ENCODE data around the gene CEP89.

CEP89 gene

DNA sequence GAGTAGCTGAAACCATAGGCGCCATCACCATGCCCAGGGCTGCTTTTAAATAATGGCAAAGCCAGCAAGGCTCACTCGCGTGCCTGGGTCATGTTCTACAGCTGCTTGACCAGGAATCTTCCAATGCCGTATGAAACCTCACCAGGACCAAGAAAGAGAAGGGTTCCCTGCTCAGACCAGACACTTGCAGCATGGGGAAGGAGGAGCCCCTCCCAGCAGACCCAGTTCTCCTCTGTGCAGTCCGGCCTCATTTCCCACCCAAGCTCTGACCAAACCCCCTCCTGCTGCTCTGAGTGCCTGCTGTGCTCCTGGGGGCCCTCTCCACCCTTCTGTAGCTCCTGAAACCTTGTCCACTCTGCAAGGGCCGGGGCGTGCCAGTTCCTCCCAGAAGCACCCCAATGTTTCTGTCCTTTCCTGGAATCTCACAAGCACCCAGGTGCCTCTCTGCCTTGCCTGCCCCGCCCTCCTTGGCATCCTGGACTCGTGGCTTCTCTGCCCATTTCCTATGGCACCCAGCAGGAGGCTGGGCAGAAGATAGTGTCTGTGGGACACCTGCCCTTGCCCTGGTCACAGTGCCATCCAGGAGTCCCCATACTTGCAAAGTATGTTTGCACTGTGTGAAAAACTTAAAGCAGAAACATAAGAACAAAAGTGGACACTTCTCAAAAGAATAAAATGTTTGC is 95.4 kb downstream of the CEP89 start:
- no peak for TF ChIP-seq CTCF (IDR thresholded peaks at IDR 0.05; ENCODE audit: control insufficient read depth, extremely low read depth, insufficient read depth)
- no peak overlapping the region for H3K4me3 ChIP-seq (ENCODE audit: low read depth, low read length)
- DNase-seq (ENCODE audit: low read depth): no peak

- no peak for DNase-seq (ENCODE audit: low read depth)
- no peak for TF ChIP-seq CTCF (IDR thresholded peaks at IDR 0.05; ENCODE audit: control insufficient read depth, extremely low read depth, insufficient read depth)
Observed at GRCh38 chr19:32875428-32875827, 96.3 kb downstream of the CEP89 start.

GRCh38 chr19:32874605-32875004 is 97.2 kb downstream of the CEP89 start:
- H3K4me3 ChIP-seq (ENCODE audit: low read depth, low read length): no peak overlapping the region
- no peak for TF ChIP-seq CTCF (IDR thresholded peaks at IDR 0.05; ENCODE audit: control insufficient read depth, extremely low read depth, insufficient read depth)
- no peak for DNase-seq (ENCODE audit: low read depth)

More at GRCh38 chr19:32875428-32875827, 96.3 kb downstream of the CEP89 start:
- H3K4me3 ChIP-seq (ENCODE audit: low read depth, low read length): no peak overlapping the region

GRCh38 chr19:32873247-32873959 is 98.4 kb downstream of the CEP89 start:
- no peak for TF ChIP-seq CTCF (IDR thresholded peaks at IDR 0.05; ENCODE audit: control insufficient read depth, extremely low read depth, insufficient read depth)
- DNase-seq (ENCODE audit: low read depth): no peak
- H3K4me3 ChIP-seq (ENCODE audit: low read depth, low read length): no peak overlapping the region

DNA sequence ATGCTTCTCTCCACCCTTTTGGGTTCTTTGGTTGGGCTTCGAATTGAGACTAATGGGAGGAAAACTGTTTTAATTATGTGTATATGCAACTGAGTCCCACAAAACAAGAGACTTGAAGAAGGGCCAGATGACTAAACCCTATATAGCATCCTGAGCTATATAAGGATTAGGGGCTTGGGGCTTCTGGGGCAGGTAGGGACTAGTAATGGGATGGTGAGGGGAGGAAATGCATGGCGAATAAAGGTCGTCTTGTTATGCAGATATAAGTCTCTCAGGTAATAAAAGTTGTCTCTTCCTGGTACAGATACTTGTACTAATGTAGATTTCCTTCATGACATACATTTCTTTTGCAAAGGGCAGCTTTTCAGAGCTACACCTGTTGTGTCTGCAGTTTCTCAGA is 99.4 kb downstream of the CEP89 start:
- H3K4me3 ChIP-seq (ENCODE audit: low read depth, low read length): no peak overlapping the region

DNA sequence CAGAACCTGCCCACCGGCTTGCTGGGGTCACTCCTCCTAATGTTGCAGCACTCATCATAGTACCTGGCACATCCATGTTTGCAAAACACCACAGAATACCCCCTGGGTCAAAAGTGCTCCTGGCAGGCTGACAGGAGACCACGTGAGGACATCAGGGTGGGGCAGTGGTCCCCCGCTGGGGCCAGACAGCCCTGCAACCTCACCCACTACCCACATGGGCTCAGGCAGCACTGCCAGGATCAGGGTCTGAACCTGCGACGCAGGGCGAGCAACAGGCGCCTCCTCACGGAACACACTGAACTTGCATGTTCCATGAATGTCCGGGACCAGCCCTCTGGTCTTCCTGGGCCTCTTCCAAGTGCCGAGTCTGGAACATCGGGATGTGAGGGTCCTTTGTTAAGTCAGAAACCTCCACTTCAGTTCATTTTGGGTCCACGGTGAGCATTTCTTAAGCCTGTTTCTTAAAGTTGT is 100.7 kb downstream of the CEP89 start:
- no peak for DNase-seq (ENCODE audit: low read depth)
- no peak overlapping the region for H3K4me3 ChIP-seq (ENCODE audit: low read depth, low read length)
- TF ChIP-seq CTCF (IDR thresholded peaks at IDR 0.05; ENCODE audit: control insufficient read depth, extremely low read depth, insufficient read depth): no peak

More for the DNA sequence above, 99.4 kb downstream of the CEP89 start:
- DNase-seq (ENCODE audit: low read depth): no peak
- no peak for TF ChIP-seq CTCF (IDR thresholded peaks at IDR 0.05; ENCODE audit: control insufficient read depth, extremely low read depth, insufficient read depth)
